Prostate gland (tissue), 2 donors: ENCODE results near the gene TBX18. TPM values are rescaled to one million over a fixed set of nuclear protein-coding genes. Genes with fewer than 3 reads are reported as not detected.

ENCODE experiments used
- DNase-seq: peaks from one replicate; pipeline ENCODE4 v3.0.0-alpha.2; 2019; ENCODE audit warnings: low spot score
- H3K27ac ChIP-seq, 2 donors: fragments of 200-600 bp; sonication (generic); 2 replicates each; pipeline ENCODE4 v1.5.1; 2017 to 2019
- H3K27me3 ChIP-seq: fragments of 200-600 bp; sonication (generic); replicated peaks from 2 replicates; pipeline ENCODE4 v1.5.1; 2019; ENCODE audit not compliant: insufficient read depth
- H3K36me3 ChIP-seq, 2 donors: fragments of 200-600 bp; sonication (generic); 1 replicate in 1 of 2; 2 replicates in 1 of 2; pipeline versions ENCODE4 v1.5.1 to v1.8.1; 2017 to 2019
- H3K4me1 ChIP-seq: fragments of 200-600 bp; sonication (generic); replicated peaks from 2 replicates; pipeline ENCODE4 v1.5.1; 2019
- H3K4me3 ChIP-seq, 2 donors: fragments of 200-600 bp; sonication (generic); 2 replicates each; pipeline ENCODE4 v1.5.1; 2017 to 2019
- H3K9me3 ChIP-seq: fragments of 200-600 bp; sonication (generic); 2 replicates; pipeline ENCODE4 v1.5.1; 2017
- POLR2A ChIP-seq: fragments of 450-650 bp; IDR thresholded peaks from one replicate; pipeline ENCODE4 v1.6.1; 2016; ENCODE audit warnings: antibody characterized with exemption, mild to moderate bottlenecking
- POLR2AphosphoS5 ChIP-seq: sonication (generic); formaldehyde crosslinking; IDR thresholded peaks from one replicate; pipeline ENCODE4 v1.6.1; 2017; ENCODE audit warnings: antibody characterized with exemption
- WGBS: methylation state at CpG from one replicate; pipeline ENCODE4 v1.1.5; 2018; 5-methylcytosine and 5-hydroxymethylcytosine counted together
- intact Hi-C: fragments of 100-400 bp; cut with DNase I; formaldehyde crosslinking; loops from one replicate; pipeline ENCODE4 v1.14.2; 2022
- total RNA-seq, 2 donors: library from RNA; depleted of rRNA; stranded (reverse); fragments of >200 nt; gene quantifications; one replicate each; pipeline ENCODE4 v1.1.0, GENCODE V29; 2016
- TF ChIP-seq, protein P1 (sequence below), 4 experiments: fragments of 200-600 bp in 2 of 4; fragments of 450-650 bp in 2 of 4; sonication (generic) in 2 of 4; IDR thresholded peaks; 1 replicate in 3 of 4; 2 replicates in 1 of 4; pipeline ENCODE4 v1.5.1; 2016 to 2019; ENCODE audit warnings: antibody characterized with exemption in 4 of 4, mild to moderate bottlenecking in 2 of 4, moderate library complexity in 2 of 4

Gene TBX18
- total RNA-seq, 2 donors from 2014 or later = 0.05 to 3.4 TPM

DNA sequence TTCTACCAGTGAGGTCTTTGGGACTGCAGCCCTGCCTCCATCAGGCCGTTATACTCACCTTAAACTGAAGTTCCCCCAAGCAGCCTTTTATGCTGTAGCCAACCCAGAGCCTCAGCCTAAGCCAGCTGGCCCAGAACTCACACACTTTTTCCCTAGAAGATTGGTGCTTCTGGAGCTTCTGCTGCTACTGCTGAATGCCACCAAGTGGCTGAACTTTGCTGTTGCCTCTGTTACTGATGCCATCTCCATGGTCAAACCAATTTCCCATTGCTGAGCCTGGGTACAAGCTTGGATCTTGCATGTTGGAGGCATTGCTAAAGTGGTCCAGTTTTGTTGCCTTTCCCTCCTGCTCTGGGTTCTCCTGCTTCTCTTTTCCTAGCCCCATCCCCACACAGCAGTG is 15.0 kb upstream of the TBX18 start:
- no peak for DNase-seq
- no peaks in the 10 kb centered on the region for H3K36me3 ChIP-seq
- peaks cover 8% of the 10 kb centered on the region for H3K27me3 ChIP-seq
- no peak overlapping the region for H3K27ac ChIP-seq
- H3K9me3 ChIP-seq = no peaks in the 10 kb centered on the region
- intact Hi-C loops = no loop called here
- H3K4me3 ChIP-seq = no peak overlapping the region
- WGBS = 73% methylated on average over 1 of the region's 1 CpG
- TF ChIP-seq, protein P1, sequence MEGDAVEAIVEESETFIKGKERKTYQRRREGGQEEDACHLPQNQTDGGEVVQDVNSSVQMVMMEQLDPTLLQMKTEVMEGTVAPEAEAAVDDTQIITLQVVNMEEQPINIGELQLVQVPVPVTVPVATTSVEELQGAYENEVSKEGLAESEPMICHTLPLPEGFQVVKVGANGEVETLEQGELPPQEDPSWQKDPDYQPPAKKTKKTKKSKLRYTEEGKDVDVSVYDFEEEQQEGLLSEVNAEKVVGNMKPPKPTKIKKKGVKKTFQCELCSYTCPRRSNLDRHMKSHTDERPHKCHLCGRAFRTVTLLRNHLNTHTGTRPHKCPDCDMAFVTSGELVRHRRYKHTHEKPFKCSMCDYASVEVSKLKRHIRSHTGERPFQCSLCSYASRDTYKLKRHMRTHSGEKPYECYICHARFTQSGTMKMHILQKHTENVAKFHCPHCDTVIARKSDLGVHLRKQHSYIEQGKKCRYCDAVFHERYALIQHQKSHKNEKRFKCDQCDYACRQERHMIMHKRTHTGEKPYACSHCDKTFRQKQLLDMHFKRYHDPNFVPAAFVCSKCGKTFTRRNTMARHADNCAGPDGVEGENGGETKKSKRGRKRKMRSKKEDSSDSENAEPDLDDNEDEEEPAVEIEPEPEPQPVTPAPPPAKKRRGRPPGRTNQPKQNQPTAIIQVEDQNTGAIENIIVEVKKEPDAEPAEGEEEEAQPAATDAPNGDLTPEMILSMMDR (IDR thresholded peaks at IDR 0.05) = no peak
- TF ChIP-seq POLR2AphosphoS5 (no peak), POLR2A (no peak)
- no peaks in the 10 kb centered on the region for H3K4me1 ChIP-seq

DNA sequence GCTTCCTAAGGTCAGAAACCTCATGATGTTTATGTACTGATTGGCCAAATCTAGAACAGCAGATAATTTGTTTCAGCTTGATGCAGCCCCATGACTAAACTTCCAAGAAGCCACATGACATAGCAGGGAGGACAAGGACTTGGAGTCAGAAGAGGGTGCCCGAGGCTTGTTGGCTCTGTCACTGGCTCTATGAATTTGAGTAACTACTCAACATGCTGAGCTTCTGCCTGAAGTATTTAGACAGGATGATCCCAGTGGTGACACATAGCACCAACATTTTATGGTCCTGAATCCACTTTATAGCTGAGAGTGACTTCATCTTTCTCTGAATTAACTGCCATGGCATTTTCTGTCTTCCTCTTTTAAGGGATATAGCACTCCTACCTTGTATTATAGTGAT is 13.5 kb upstream of the TBX18 start:
- TF ChIP-seq, protein P1 (IDR thresholded peaks at IDR 0.05) = no peak
- TF ChIP-seq POLR2A (no peak), POLR2AphosphoS5 (no peak)
- 80% methylated on average over 1 of the region's 1 CpG for WGBS
- Histone ChIP-seq H3K27ac (no peak overlapping the region), H3K9me3 (no peaks in the 10 kb centered on the region), H3K4me3 (no peak overlapping the region), H3K4me1 (no peaks in the 10 kb centered on the region), H3K27me3 (peaks cover 18% of the 10 kb centered on the region), H3K36me3 (no peaks in the 10 kb centered on the region)
- DNase-seq = no peak
- intact Hi-C loops = no loop called here

DNA sequence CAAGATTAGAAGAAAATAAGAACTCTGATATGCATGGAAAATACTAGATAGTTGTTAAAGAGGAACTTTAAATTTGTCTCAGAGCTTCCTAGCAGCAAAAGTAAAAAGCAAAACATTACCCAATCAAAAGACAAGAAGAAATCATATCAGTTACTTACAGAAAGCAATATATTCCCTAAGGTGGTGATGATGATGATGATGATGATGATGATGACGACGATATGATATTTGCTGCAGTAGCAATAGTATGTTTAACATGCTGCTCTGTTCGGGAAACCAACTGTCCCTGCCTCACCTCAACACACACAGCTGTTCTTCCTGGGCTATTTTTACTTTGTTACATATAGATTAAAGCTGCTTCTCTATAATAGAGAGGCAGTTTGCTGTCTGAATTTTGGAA is 12.0 kb upstream of the TBX18 start:
- Histone ChIP-seq H3K4me1 (no peaks in the 10 kb centered on the region), H3K27ac (no peak overlapping the region), H3K4me3 (no peak overlapping the region), H3K36me3 (no peaks in the 10 kb centered on the region), H3K27me3 (peaks cover 29% of the 10 kb centered on the region), H3K9me3 (no peaks in the 10 kb centered on the region)
- WGBS = 51% methylated on average over 3 of the region's 3 CpGs
- no peak for DNase-seq
- intact Hi-C loops = no loop called here
- no peak for TF ChIP-seq POLR2A
- no peak for TF ChIP-seq POLR2AphosphoS5
- TF ChIP-seq, protein P1 (IDR thresholded peaks at IDR 0.05) = no peak

DNA sequence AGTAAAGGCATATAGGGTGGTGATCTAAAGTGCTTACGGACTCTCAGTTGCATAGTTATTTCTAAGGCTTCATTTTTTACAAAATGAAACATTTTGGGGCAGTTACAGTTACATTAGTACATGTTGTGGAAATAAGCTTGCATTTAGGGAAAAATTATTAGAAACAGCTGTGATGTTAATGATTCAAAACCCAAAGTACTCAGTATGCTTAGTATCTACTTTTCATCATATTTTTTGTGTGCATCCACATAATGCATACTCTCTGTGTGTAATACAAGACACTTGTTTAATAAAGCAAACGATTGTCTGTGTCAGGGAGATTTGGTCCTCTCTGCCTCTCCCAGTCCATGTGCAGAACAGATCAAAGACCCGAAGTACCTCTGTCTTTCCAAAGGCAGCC is 11.4 kb upstream of the TBX18 start:
- no peak overlapping the region for H3K4me3 ChIP-seq
- WGBS = 58% methylated on average over 3 of the region's 3 CpGs
- no peaks in the 10 kb centered on the region for H3K36me3 ChIP-seq
- H3K9me3 ChIP-seq = no peaks in the 10 kb centered on the region
- H3K4me1 ChIP-seq = no peaks in the 10 kb centered on the region
- TF ChIP-seq POLR2A (no peak), POLR2AphosphoS5 (no peak)
- TF ChIP-seq, protein P1 (IDR thresholded peaks at IDR 0.05) = no peak
- DNase-seq = no peak
- H3K27me3 ChIP-seq = peaks cover 33% of the 10 kb centered on the region
- intact Hi-C loops = no loop called here
- no peak overlapping the region for H3K27ac ChIP-seq

DNA sequence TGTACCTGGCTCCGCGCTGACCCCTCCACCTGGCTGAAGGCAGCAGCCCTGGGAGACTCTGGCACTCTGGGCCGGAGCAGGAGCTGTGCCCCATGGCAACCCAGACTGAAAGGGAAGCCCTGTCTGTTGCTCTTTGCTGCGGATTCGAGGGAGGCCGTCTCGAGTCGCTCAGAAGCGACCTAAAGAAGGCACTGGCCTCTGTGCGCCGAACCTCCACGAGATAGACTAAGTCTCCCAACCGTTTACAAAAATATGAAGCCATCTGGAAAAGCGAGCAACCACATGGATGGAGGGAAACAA is 10.5 kb upstream of the TBX18 start:
- TF ChIP-seq, protein P1 (IDR thresholded peaks at IDR 0.05) = no peak
- no peak for TF ChIP-seq POLR2AphosphoS5
- no peak for TF ChIP-seq POLR2A
- Histone ChIP-seq H3K27ac (no peak overlapping the region), H3K4me3 (no peak overlapping the region), H3K9me3 (no peaks in the 10 kb centered on the region), H3K27me3 (peaks cover 35% of the 10 kb centered on the region), H3K4me1 (no peaks in the 10 kb centered on the region), H3K36me3 (no peaks in the 10 kb centered on the region)
- intact Hi-C loops = no loop called here
- WGBS = 12% methylated on average over 12 of the region's 14 CpGs
- DNase-seq = no peak
